IMR-90 (cell line): Measurements from ENCODE around the gene ERC2. TPM values are rescaled to one million over a fixed set of nuclear protein-coding genes. Genes with fewer than 3 reads are reported as not detected.

Source experiments
- ATAC-seq: fragments of 200-7000 bp; cut with Tn5 transposase; 2 replicates; pipeline ENCODE4 v1.9.1; 2020; ENCODE audit warnings: low read depth, mild to moderate bottlenecking, moderate library complexity
- BruUV-seq: library from RNA; stranded (reverse); fragments of 400-500 nt; replicated peaks from 2 replicates; lab custom pipeline; 2021; lab: Mats Ljungman, UMichigan
- CTCF ChIA-PET: fragments of 300-600 bp; formaldehyde crosslinking; extraction: SDS; loops from one replicate; lab custom pipeline; 2021; ENCODE audit warnings: antibody characterized with exemption; lab: Yijun Ruan, JAX
- POLR2A ChIA-PET: fragments of 300-600 bp; sonication (Branson Sonifier 250); formaldehyde crosslinking; loops from one replicate; lab custom pipeline; 2022; ENCODE audit warnings: antibody characterized with exemption; ENCODE audit not compliant: unreplicated experiment; lab: Charles Lee
- DNase-seq: peaks from one replicate; pipeline ENCODE4 v3.0.0; 2013
- H2AFZ ChIP-seq: replicated peaks from 2 replicates; pipeline ENCODE3; 2013; ENCODE audit warnings: low read length, mild to moderate bottlenecking; ENCODE audit not compliant: poor library complexity
- H2AK5ac ChIP-seq: 2 replicates; pipeline ENCODE4 v1.6.1; 2013; ENCODE audit warnings: low read depth, low read length, inconsistent platforms
- H2AK9ac ChIP-seq: replicated peaks from 2 replicates; pipeline ENCODE3; 2013; ENCODE audit warnings: mild to moderate bottlenecking, low read depth, low read length, moderate library complexity; ENCODE audit not compliant: poor library complexity
- H2BK120ac ChIP-seq: 2 replicates; pipeline ENCODE4 v1.6.1; 2013; ENCODE audit warnings: low read depth, low read length, inconsistent platforms
- H2BK15ac ChIP-seq: 3 replicates; pipeline ENCODE4 v1.6.1; 2013; ENCODE audit warnings: low read depth, low read length, inconsistent platforms
- H2BK20ac ChIP-seq: 2 replicates; pipeline ENCODE4 v1.6.1; 2013; ENCODE audit warnings: low read depth, mild to moderate bottlenecking, inconsistent platforms, low read length, moderate library complexity
- H2BK5ac ChIP-seq: 2 replicates; pipeline ENCODE4 v1.6.1; 2013; ENCODE audit warnings: mild to moderate bottlenecking, low read depth, low read length, inconsistent platforms; ENCODE audit not compliant: poor library complexity, severe bottlenecking
- H3K14ac ChIP-seq: replicated peaks from 2 replicates; pipeline ENCODE4 v1.6.1; 2013; ENCODE audit warnings: low read depth, low read length, inconsistent platforms
- H3K18ac ChIP-seq: 2 replicates; pipeline ENCODE4 v1.6.1; 2013; ENCODE audit warnings: low read depth, low read length, control low read depth
- H3K23ac ChIP-seq: 2 replicates; pipeline ENCODE4 v1.6.1; 2013; ENCODE audit warnings: low read depth, low read length, inconsistent platforms
- H3K27ac ChIP-seq: 2 replicates; pipeline ENCODE4 v1.5.1; 2013; ENCODE audit warnings: mild to moderate bottlenecking, control low read depth, low read length; ENCODE audit not compliant: insufficient read depth
- H3K27me3 ChIP-seq: 2 replicates; pipeline ENCODE4 v1.6.1; 2013; ENCODE audit warnings: low read length; ENCODE audit not compliant: control insufficient read depth, insufficient read depth
- H3K36me3 ChIP-seq: 2 replicates; pipeline ENCODE4 v1.6.1; 2013; ENCODE audit warnings: low read length, mixed read lengths; ENCODE audit not compliant: control insufficient read depth, insufficient read depth
- H3K4ac ChIP-seq: 2 replicates; pipeline ENCODE4 v1.6.1; 2013; ENCODE audit warnings: low read depth, low read length, inconsistent platforms
- H3K4me1 ChIP-seq: 2 replicates; pipeline ENCODE4 v1.6.1; 2013; ENCODE audit warnings: low read length, mixed read lengths; ENCODE audit not compliant: control insufficient read depth, insufficient read depth
- H3K4me2 ChIP-seq: 2 replicates; pipeline ENCODE4 v1.6.1; 2013; ENCODE audit warnings: low read depth, mild to moderate bottlenecking, control low read depth, low read length, moderate library complexity
- H3K4me3 ChIP-seq: 2 replicates; pipeline ENCODE4 v1.5.1; 2013; ENCODE audit warnings: low read depth, mild to moderate bottlenecking, control low read depth, low read length, moderate library complexity; ENCODE audit not compliant: insufficient read depth
- H3K56ac ChIP-seq: 2 replicates; pipeline ENCODE4 v1.6.1; 2013; ENCODE audit warnings: low read length, inconsistent platforms; ENCODE audit not compliant: insufficient read depth; ENCODE audit errors: extremely low read depth
- H3K79me1 ChIP-seq, 2 experiments: 2 replicates each; pipeline ENCODE4 v1.6.1; 2013; ENCODE audit warnings: low read length in 2 of 2, inconsistent platforms in 1 of 2, low read depth in 1 of 2
- H3K9ac ChIP-seq: 2 replicates; pipeline ENCODE4 v1.6.1; 2013; ENCODE audit warnings: low read depth, low read length, control low read depth
- H3K9me1 ChIP-seq: 2 replicates; pipeline ENCODE4 v1.6.1; 2013; ENCODE audit warnings: low read length, inconsistent platforms; ENCODE audit not compliant: insufficient read depth
- H3K9me3 ChIP-seq: 2 replicates; pipeline ENCODE4 v1.6.1; 2013; ENCODE audit warnings: low read length; ENCODE audit not compliant: control insufficient read depth, insufficient read depth
- H4K20me1 ChIP-seq: 2 replicates; pipeline ENCODE4 v1.6.1; 2013; ENCODE audit warnings: low read length, inconsistent platforms; ENCODE audit not compliant: insufficient read depth
- H4K5ac ChIP-seq: 2 replicates; pipeline ENCODE4 v1.6.1; 2013; ENCODE audit warnings: mild to moderate bottlenecking, low read depth, low read length, control low read depth
- H4K8ac ChIP-seq, 2 experiments: 2 replicates each; pipeline ENCODE4 v1.6.1; 2013; ENCODE audit warnings: low read depth in 2 of 2, low read length in 2 of 2, control low read depth in 1 of 2, inconsistent platforms in 1 of 2
- H4K91ac ChIP-seq: 2 replicates; pipeline ENCODE4 v1.6.1; 2013; ENCODE audit warnings: low read depth, low read length, inconsistent platforms; ENCODE audit not compliant: insufficient read depth
- BHLHE40 ChIP-seq: fragments of 150-350 bp; IDR thresholded peaks from 2 replicates; pipeline ENCODE4 v1.6.1; 2016; ENCODE audit warnings: mild to moderate bottlenecking, low read depth, low read length
- CEBPB ChIP-seq: IDR thresholded peaks from 2 replicates; pipeline ENCODE4 v1.6.1; 2012; ENCODE audit warnings: low read depth, low read length, improper control_type of control experiment
- MAFK ChIP-seq: IDR thresholded peaks from 2 replicates; pipeline ENCODE4 v1.6.1; 2012; ENCODE audit warnings: low read depth, low read length, improper control_type of control experiment
- NFE2L2 ChIP-seq: fragments of 150-350 bp; IDR thresholded peaks from 2 replicates; pipeline ENCODE4 v1.6.1; 2016; ENCODE audit warnings: low read depth, mild to moderate bottlenecking, low read length
- POLR2A ChIP-seq: IDR thresholded peaks from 2 replicates; pipeline ENCODE4 v1.6.1; 2012; ENCODE audit warnings: mild to moderate bottlenecking, low read depth, low read length
- RCOR1 ChIP-seq: IDR thresholded peaks from 2 replicates; pipeline ENCODE4 v1.6.1; 2012; ENCODE audit warnings: mild to moderate bottlenecking, low read length, improper control_type of control experiment; ENCODE audit not compliant: insufficient replicate concordance
- RFX5 ChIP-seq: IDR thresholded peaks from 2 replicates; pipeline ENCODE4 v1.8.0; 2012; ENCODE audit warnings: low read depth, mild to moderate bottlenecking, low read length, moderate library complexity
- SMC3 ChIP-seq: fragments of 150-350 bp; IDR thresholded peaks from 2 replicates; pipeline ENCODE4 v1.6.1; 2016; ENCODE audit warnings: low read depth, mild to moderate bottlenecking, antibody characterized with exemption, low read length, moderate library complexity
- WGBS, 2 experiments: methylation state at CpG; one replicate each; pipeline versions ENCODE4 v1.1.5 to v1.1.7; 2013; ENCODE audit warnings: missing lambda C conversion rate in 2 of 2; ENCODE audit not compliant: insufficient read length in 1 of 2; ENCODE audit errors: extremely low coverage in 2 of 2; 5-methylcytosine and 5-hydroxymethylcytosine counted together
- dilution Hi-C: fragments of 300-500 bp; cut with HindIII; formaldehyde crosslinking; loops from one replicate; pipeline ENCODE4 v1.14.3; 2018; ENCODE audit warnings: low sequenced_read_pairs; ENCODE audit not compliant: unreplicated experiment
- in situ Hi-C: fragments of 300-500 bp; cut with MboI; formaldehyde crosslinking; loops from 3 replicates; pipeline ENCODE4 v1.14.3; 2019; ENCODE audit warnings: low sequenced_read_pairs, inconsistent platforms, mixed read lengths
- intact Hi-C: fragments of 100-400 bp; cut with micrococcal nuclease; formaldehyde crosslinking; loops from 2 replicates; pipeline ENCODE4 v1.10.0; 2022
- polyA plus RNA-seq, 3 experiments: library from polyadenylated mRNA; depleted of rRNA; stranded (reverse); fragments of >200 nt; gene quantifications; 2 replicates each; pipeline ENCODE4 v1.2.3, GENCODE V29; 2012; ENCODE audit warnings: low replicate concordance in 1 of 3
- total RNA-seq: library from RNA; depleted of rRNA; stranded (reverse); fragments of >200 nt; gene quantifications from 2 replicates; pipeline ENCODE4 v1.2.3, GENCODE V29; 2012
- TF ChIP-seq, protein P1 (sequence below): conservative IDR thresholded peaks from 2 replicates; pipeline ENCODE4 v1.5.1; 2012; ENCODE audit warnings: mild to moderate bottlenecking, low read depth, low read length, improper control_type of control experiment
- TF ChIP-seq, protein P2 (sequence below): fragments of 150-350 bp; IDR thresholded peaks from 2 replicates; pipeline ENCODE4 v1.6.1; 2016; ENCODE audit warnings: low read depth, mild to moderate bottlenecking, low read length, moderate library complexity, borderline replicate concordance
- TF ChIP-seq, protein P3 (sequence below): fragments of 150-350 bp; IDR thresholded peaks from 2 replicates; pipeline ENCODE4 v1.6.1; 2017; ENCODE audit warnings: mild to moderate bottlenecking, antibody characterized with exemption, low read length, low read depth

Gene ERC2
- total and polyA plus RNA-seq, 2 of the 4 experiments (the other 2 are of a cell fraction) = 0.17 to 0.18 TPM

DNA sequence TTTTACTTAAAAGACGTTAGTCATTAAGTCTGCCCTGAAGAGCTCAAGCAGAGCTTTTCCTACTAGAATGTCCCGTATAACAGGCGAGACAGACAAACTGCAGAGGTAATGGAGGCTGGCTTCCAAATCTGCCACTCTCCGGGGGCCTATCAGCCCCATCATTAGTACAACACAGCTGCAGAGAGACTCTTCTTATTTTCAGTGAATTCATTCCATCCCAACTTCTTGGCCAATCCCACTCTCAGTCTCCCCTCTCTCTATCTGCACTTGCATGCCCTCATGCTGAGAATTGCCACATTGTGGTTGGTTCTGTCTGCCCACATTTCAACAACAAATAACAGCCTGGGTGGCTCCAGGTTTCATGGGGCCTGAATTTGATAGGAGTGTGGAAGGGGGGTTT, 412.7 kb downstream of the ERC2 start:
- intact Hi-C loops (no loop called here), in situ Hi-C loops (no loop called here), dilution Hi-C loops (no loop called here)
- H4K91ac ChIP-seq = no peak overlapping the region
- H2BK20ac ChIP-seq = no peak overlapping the region
- H4K8ac ChIP-seq = no peak overlapping the region
- H3K4me2 ChIP-seq = no peak overlapping the region
- no peak for TF ChIP-seq RFX5
- TF ChIP-seq RCOR1 = no peak
- no peak for TF ChIP-seq MAFK
- no peak for TF ChIP-seq BHLHE40
- TF ChIP-seq SMC3 = no peak
- TF ChIP-seq POLR2A = no peak
- TF ChIP-seq, protein P1, sequence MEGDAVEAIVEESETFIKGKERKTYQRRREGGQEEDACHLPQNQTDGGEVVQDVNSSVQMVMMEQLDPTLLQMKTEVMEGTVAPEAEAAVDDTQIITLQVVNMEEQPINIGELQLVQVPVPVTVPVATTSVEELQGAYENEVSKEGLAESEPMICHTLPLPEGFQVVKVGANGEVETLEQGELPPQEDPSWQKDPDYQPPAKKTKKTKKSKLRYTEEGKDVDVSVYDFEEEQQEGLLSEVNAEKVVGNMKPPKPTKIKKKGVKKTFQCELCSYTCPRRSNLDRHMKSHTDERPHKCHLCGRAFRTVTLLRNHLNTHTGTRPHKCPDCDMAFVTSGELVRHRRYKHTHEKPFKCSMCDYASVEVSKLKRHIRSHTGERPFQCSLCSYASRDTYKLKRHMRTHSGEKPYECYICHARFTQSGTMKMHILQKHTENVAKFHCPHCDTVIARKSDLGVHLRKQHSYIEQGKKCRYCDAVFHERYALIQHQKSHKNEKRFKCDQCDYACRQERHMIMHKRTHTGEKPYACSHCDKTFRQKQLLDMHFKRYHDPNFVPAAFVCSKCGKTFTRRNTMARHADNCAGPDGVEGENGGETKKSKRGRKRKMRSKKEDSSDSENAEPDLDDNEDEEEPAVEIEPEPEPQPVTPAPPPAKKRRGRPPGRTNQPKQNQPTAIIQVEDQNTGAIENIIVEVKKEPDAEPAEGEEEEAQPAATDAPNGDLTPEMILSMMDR = no peak
- TF ChIP-seq, protein P2, sequence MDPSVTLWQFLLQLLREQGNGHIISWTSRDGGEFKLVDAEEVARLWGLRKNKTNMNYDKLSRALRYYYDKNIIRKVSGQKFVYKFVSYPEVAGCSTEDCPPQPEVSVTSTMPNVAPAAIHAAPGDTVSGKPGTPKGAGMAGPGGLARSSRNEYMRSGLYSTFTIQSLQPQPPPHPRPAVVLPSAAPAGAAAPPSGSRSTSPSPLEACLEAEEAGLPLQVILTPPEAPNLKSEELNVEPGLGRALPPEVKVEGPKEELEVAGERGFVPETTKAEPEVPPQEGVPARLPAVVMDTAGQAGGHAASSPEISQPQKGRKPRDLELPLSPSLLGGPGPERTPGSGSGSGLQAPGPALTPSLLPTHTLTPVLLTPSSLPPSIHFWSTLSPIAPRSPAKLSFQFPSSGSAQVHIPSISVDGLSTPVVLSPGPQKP = no peak
- TF ChIP-seq CEBPB = no peak
- TF ChIP-seq, protein P3, sequence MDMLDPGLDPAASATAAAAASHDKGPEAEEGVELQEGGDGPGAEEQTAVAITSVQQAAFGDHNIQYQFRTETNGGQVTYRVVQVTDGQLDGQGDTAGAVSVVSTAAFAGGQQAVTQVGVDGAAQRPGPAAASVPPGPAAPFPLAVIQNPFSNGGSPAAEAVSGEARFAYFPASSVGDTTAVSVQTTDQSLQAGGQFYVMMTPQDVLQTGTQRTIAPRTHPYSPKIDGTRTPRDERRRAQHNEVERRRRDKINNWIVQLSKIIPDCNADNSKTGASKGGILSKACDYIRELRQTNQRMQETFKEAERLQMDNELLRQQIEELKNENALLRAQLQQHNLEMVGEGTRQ = no peak
- no peak for TF ChIP-seq NFE2L2
- ChIA-PET POLR2A (no interaction called here), CTCF (interaction anchor here (0.6 kb wide), 1 partner anchor 218 kb away, joined by 3 read pairs; no protein-coding TSS in a partner anchor)
- no peaks in the 10 kb centered on the region for H3K9me3 ChIP-seq
- no peak overlapping the region for H3K27ac ChIP-seq
- H3K4ac ChIP-seq = no peak overlapping the region
- no peak overlapping the region for H3K23ac ChIP-seq
- H3K9me1 ChIP-seq = no peaks in the 10 kb centered on the region
- H3K9ac ChIP-seq = no peak overlapping the region
- H2AFZ ChIP-seq = no peak overlapping the region
- no TSS peak for BruUV-seq
- H3K36me3 ChIP-seq = no peaks in the 10 kb centered on the region
- no peak for DNase-seq
- H2BK5ac ChIP-seq = no peak overlapping the region
- WGBS, 2 experiments = 17% methylated on average over 1 of the region's 4 CpGs; no CpG with 5 or more reads in 1 of the 2 experiments
- no peak overlapping the region for H3K14ac ChIP-seq
- no peak overlapping the region for H3K18ac ChIP-seq
- no peak overlapping the region for H2AK5ac ChIP-seq
- no peak overlapping the region for H2AK9ac ChIP-seq
- no peak for ATAC-seq
- no peak overlapping the region for H4K5ac ChIP-seq
- H3K79me1 ChIP-seq = no peaks in the 10 kb centered on the region
- H2BK120ac ChIP-seq = no peak overlapping the region
- no peak overlapping the region for H2BK15ac ChIP-seq
- H3K27me3 ChIP-seq = peaks cover 6% of the 10 kb centered on the region; the same call in 1 of the 2 replicates
- H3K4me1 ChIP-seq = no peaks in the 10 kb centered on the region
- H4K20me1 ChIP-seq = no peaks in the 10 kb centered on the region
- no peak overlapping the region for H3K4me3 ChIP-seq
- H3K56ac ChIP-seq = no peak overlapping the region
